Ovary (tissue), 9 donors: ENCODE measurements around the gene ASF1B. TPM values are rescaled to one million over a fixed set of nuclear protein-coding genes. Genes with fewer than 3 reads are reported as not detected.

ENCODE experiments used
- DNase-seq, 5 donors: peaks; one replicate each; pipeline ENCODE4 v3.0.0-alpha.2; 2019 to 2020
- H3K27ac ChIP-seq, 2 donors: fragments of 200-600 bp; one replicate each; pipeline versions ENCODE4 v1.5.1 to v1.8.0; 2019 to 2022
- H3K27me3 ChIP-seq: fragments of 200-600 bp; one replicate; pipeline ENCODE4 v1.8.0; 2022
- H3K36me3 ChIP-seq: fragments of 200-600 bp; sonication (generic); one replicate; pipeline ENCODE4 v1.5.1; 2019
- H3K4me1 ChIP-seq: one replicate; pipeline ENCODE4 v1.8.1; 2013; ENCODE audit warnings: mild to moderate bottlenecking, moderate library complexity; ENCODE audit not compliant: insufficient read depth
- H3K4me3 ChIP-seq: fragments of 200-600 bp; sonication (generic); one replicate; pipeline ENCODE4 v1.5.1; 2017
- H3K9me3 ChIP-seq, 2 donors: fragments of 200-600 bp in 1 of 2; sonication (generic) in 1 of 2; one replicate each; pipeline versions ENCODE4 v1.5.1 to v1.8.1; 2013 to 2019; ENCODE audit warnings: mild to moderate bottlenecking in 1 of 2, moderate library complexity in 1 of 2
- CTCF ChIP-seq, 3 donors: fragments of 450-650 bp in 2 of 3; fragments of 200-600 bp in 1 of 3; IDR thresholded peaks; one replicate each; pipeline versions ENCODE4 v1.5.1 to v1.8.0; 2016 to 2022; ENCODE audit warnings: antibody characterized with exemption in 3 of 3, mild to moderate bottlenecking in 1 of 3
- EP300 ChIP-seq: sonication (generic); formaldehyde crosslinking; IDR thresholded peaks from one replicate; pipeline ENCODE4 v1.6.1; 2017; ENCODE audit warnings: antibody characterized with exemption
- POLR2A ChIP-seq: fragments of 450-650 bp; IDR thresholded peaks from one replicate; pipeline ENCODE4 v1.6.1; 2017; ENCODE audit warnings: antibody characterized with exemption, mild to moderate bottlenecking, moderate library complexity
- WGBS, 3 donors: extraction: QIAGEN DNeasy Blood & Tissue Kit in 1 of 3; methylation state at CpG; one replicate each; pipeline versions ENCODE4 v1.1.5 to v1.1.7; 2013 to 2017; 5-methylcytosine and 5-hydroxymethylcytosine counted together
- intact Hi-C, 4 donors: fragments of 100-400 bp; cut with DNase I; formaldehyde crosslinking; loops; one replicate each; pipeline versions ENCODE4 v1.11.0 to v1.15.1; 2022 to 2023
- polyA plus RNA-seq, 2 donors: library from polyadenylated mRNA; stranded (reverse); fragments of 200-250 nt in 1 of 2; fragments of 350-450 nt in 1 of 2; fragmentation: Illumina TruSeq in 1 of 2; extraction: RNeasy Lipid Tissue Mini Kit (QIAGEN cat#74804) in 1 of 2; gene quantifications; one replicate each; pipeline ENCODE4 v1.2.3, GENCODE V29; 2013 to 2014
- total RNA-seq, 7 donors: library from RNA; depleted of rRNA in 2 of 7; stranded (reverse); fragments of >200 nt in 2 of 7; fragmentation: NEBNext Ultra II Directional in 3 of 7; extraction: Animal tissue kit (Norgen Biotek cat#: 25700) in 3 of 7; gene quantifications; one replicate each; pipeline versions ENCODE4 v1.1.0 to v1.2.4, GENCODE V29; 2016 to 2023
- donor health status: DM: no; HTN: no; CAD: no; lungs with moderate emphysema.
- donor health status: DM: no; HTN: no; CAD: no.
- donor health status: Bipolar disorder and iron deficiency.
- donor health status: DM: yes; HTN: yes; CAD: no.
- donor health status: DM: no; HTN: no; CAD: no.
- donor health status: DM: yes; HTN: yes; CAD: no.

The ASF1B gene
- total and polyA plus RNA-seq, 9 donors = 0.12 to 4.9 (median 1.0) TPM

DNA sequence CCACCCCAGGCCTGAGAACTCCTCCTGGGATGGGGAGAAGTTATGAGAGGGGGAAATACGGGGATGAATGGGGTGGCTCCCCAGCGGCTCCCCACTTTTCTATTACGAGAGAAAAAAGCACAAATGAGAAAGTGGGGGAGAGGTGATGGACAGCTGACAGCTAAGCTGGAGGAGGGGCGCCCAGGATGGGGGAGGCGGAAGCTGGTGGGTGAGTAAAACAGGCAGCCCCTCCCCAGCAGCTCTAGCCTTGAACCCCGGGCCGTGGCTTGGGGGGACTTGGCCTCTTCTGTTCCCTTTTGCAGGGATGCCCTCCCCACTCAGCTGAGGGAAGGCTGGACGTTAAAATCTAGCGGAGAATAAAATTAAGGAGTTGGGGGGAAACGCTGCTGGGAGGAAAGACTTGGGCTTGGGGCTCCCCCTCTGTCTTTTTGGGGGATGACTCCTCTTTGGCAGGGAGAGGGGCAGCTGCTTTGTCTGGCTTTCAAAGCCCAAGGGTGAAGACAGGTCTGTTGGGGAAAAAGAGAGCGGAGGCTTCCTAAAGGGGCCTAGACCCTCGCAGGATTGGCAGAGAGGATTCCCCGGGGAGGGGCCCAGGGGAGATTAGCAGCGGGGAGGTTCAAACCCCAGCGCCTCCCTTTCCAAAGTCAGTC, 44.5 kb downstream of the ASF1B start:
- Histone ChIP-seq H3K4me1 (peaks cover 5% of the 10 kb centered on the region), H3K9me3 (no peaks in the 10 kb centered on the region), H3K36me3 (no peaks in the 10 kb centered on the region), H3K4me3 (peak overlapping the region; percentile 85), H3K27me3 (no peaks in the 10 kb centered on the region), H3K27ac (peak overlapping the region; percentile 81 to 94)
- intact Hi-C loops = no loop called here
- 7 to 10% (median 8%) methylated on average over 15 of the region's 15 CpGs for WGBS, 3 donors
- TF ChIP-seq POLR2A = no peak
- TF ChIP-seq CTCF (IDR thresholded peaks at IDR 0.05) = no peak
- TF ChIP-seq EP300 = no peak
- peak in 2 of 5 donors; percentile 41 to 62 for DNase-seq

DNA sequence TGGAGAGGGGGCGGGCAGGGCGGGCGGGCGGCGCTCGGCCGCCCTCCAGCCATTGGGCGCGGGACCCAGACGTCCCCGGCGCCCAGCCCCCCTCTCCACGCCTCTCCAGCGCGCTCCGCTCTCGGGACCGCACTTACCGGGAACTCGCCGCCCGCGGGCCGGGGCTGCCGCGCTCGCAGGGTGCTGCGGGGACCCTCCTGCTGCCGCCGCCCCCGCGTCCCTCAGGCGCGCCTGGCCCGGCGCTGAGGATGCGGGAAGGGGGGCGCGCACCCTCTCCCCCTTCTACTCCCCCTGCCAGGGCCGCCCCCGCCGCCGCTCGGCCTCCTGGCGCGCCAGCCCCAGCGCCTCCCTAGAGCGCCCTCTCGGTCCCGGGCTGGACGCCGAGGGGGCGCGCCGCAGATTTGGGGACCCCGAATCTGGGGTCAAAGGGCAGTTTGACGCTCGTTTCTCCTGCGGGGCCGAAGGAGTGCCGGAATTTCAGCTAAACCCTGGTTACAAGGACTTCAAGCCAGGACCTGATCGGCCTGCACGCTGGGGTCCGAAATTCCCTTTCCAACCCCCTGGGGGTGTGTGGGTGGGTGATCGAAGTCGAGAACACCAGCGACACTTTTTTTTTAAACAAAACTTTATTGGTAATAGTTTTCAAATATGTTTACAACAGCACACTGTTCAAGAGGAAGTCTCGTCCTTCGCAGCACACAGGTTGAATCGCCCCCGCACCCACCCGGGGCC, 45.1 kb downstream of the ASF1B start:
- Histone ChIP-seq H3K4me3 (peak overlapping the region; percentile 85), H3K4me1 (peaks cover 5% of the 10 kb centered on the region), H3K27ac (peak overlapping the region; percentile 81 to 94), H3K27me3 (no peaks in the 10 kb centered on the region), H3K9me3 (no peaks in the 10 kb centered on the region), H3K36me3 (no peaks in the 10 kb centered on the region)
- 1% methylated on average over 26 to 72 of the region's 72 CpGs for WGBS, 3 donors
- intact Hi-C loops = no loop called here
- peak in 1 of 5 donors; percentile 85 for DNase-seq
- TF ChIP-seq POLR2A (peak; percentile 72), CTCF (IDR thresholded peaks at IDR 0.05) (peak in 2 of 3 donors; percentile 24 to 47), EP300 (no peak)

DNA sequence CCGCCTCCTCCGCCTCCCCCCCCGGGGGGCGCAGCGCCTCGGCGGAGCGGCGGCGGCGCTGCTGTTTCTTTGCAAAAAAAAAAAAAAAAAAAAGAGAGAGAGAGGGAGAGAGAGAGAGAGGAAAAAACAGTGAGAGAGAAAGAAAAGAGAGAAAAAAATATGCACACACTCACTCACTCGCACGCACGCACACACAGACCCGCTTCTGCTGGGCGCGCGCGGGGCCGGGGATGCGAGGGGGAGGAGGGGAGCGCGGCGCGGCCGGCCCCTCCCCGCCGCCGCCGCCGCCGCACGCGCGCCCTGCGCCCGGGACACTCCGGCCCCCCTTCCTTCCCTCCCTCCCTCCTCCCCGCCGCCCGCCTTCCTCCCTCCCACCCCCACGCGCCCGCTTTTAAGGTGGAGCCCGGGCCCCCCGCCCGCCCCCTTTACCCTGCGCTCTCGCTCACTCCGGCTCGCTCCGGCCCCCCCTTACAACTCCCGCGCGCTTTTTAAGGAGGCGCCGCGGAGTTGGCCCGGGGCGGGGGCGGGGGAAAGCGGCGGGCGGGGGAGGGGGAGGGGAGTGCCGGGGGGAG, 45.8 kb downstream of the ASF1B start, which contains the start of gene SAMD1:
SAMD1 (minus strand) TSS at position 243 of the 572 bp plus-strand sequence.
- peaks cover 5% of the 10 kb centered on the region for H3K4me1 ChIP-seq
- intact Hi-C loops = no loop called here
- peak; percentile 90 to 96 (median 94) for DNase-seq
- H3K9me3 ChIP-seq = no peaks in the 10 kb centered on the region
- H3K4me3 ChIP-seq = peak within 1 kb of the TSS; percentile 85
- H3K27me3 ChIP-seq = no peaks in the 10 kb centered on the region
- 0 to 1% (median 0%) methylated on average over 32 to 54 of the region's 65 CpGs for WGBS, 3 donors
- no peak for TF ChIP-seq POLR2A
- no peak for TF ChIP-seq EP300
- no peak for TF ChIP-seq CTCF (IDR thresholded peaks at IDR 0.05)
- peak within 1 kb of the TSS; percentile 91 to 94 for H3K27ac ChIP-seq
- H3K36me3 ChIP-seq = no peaks in the 10 kb centered on the region

DNA sequence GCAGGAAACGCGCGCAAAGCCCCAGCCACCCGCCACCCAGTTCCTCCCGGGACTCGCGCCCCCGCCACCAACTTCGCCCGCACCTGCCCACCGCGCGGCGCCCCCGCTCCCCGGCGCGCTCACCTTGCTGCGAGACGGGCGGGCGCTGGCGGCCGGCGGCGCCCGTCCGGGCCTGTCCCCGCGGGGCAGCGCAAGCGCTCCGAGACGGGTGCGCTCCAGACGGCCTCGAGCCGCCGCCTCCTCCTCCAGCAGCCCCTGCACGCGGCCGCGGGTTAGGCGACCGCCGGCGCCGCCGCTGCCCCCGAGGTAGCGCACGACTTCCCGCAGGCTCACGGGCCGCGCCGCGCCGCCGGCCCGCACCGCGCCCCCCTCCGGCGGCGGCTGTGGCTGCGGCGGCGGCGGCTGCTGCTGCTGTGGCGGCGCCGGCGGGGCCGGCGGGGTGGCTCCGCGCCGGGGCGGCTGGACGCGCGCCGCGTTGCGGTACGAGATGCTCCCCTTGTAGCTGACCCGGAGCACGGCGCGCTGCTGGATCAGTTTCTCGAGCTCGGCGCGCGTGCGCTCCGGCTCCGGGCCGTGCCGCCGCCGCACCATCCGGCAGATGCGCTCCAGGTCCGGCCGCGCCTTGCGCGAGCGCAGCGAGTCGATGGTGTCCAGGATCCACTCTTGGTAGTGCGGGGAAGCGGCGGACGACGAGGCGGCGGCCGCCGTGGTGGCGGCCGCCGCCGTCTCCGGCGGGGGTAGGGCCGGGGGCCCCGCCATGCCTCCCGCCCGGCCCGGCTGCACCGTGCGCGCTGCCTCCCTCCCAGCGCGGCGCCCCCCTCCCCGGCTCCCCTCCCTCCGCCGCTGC, 46.5 kb downstream of the ASF1B start:
- no peak for TF ChIP-seq CTCF (IDR thresholded peaks at IDR 0.05)
- TF ChIP-seq POLR2A = no peak
- TF ChIP-seq EP300 = no peak
- intact Hi-C loops = loop anchor here in 2 of 4 donors (10.0 kb wide), 2 partner anchors 45 to 325 kb away; partner anchors contain the start of genes ASF1B (in 1 of the 2) and MRI1 (in 1 of the 2)
- 1 to 2% (median 1%) methylated on average over 31 to 140 of the region's 142 CpGs for WGBS, 3 donors

More for the DNA sequence above, 46.5 kb downstream of the ASF1B start:
- DNase-seq = peak; percentile 53 to 78 (median 70)
- H3K4me3 ChIP-seq = peak overlapping the region; percentile 85
- peaks cover 5% of the 10 kb centered on the region for H3K4me1 ChIP-seq
- no peaks in the 10 kb centered on the region for H3K27me3 ChIP-seq
- H3K27ac ChIP-seq = peak overlapping the region; percentile 91 to 94
- no peaks in the 10 kb centered on the region for H3K9me3 ChIP-seq
- no peaks in the 10 kb centered on the region for H3K36me3 ChIP-seq
